HUES64 (cell line): ENCODE results near the gene TRIML1. TPM values are rescaled to one million over a fixed set of nuclear protein-coding genes. Genes with fewer than 3 reads are reported as not detected.
A peak's percentile ranks its signal among the peaks of the same experiment; 100 is the strongest.

Experiments
- H3K27ac ChIP-seq: 2 replicates; pipeline ENCODE4 v1.7.0; 2013; ENCODE audit warnings: low read depth, low read length, inconsistent platforms
- H3K27me3 ChIP-seq: 2 replicates; pipeline ENCODE4 v1.6.1; 2013; ENCODE audit warnings: mild to moderate bottlenecking, low read length; ENCODE audit not compliant: insufficient read depth
- H3K36me3 ChIP-seq: 2 replicates; pipeline ENCODE4 v1.6.1; 2013; ENCODE audit warnings: mild to moderate bottlenecking, low read length; ENCODE audit not compliant: insufficient read depth
- H3K4me1 ChIP-seq: 2 replicates; pipeline ENCODE4 v1.6.1; 2013; ENCODE audit warnings: mild to moderate bottlenecking, low read length, moderate library complexity; ENCODE audit not compliant: insufficient read depth
- H3K4me3 ChIP-seq: 2 replicates; pipeline ENCODE4 v1.5.1; 2013; ENCODE audit warnings: mild to moderate bottlenecking, low read length, moderate library complexity
- H3K9ac ChIP-seq: 2 replicates; pipeline ENCODE4 v1.6.1; 2013; ENCODE audit warnings: mild to moderate bottlenecking, low read depth, low read length
- H3K9me3 ChIP-seq: 2 replicates; pipeline ENCODE4 v1.6.1; 2013; ENCODE audit warnings: low read depth, low read length; ENCODE audit not compliant: insufficient read depth
- WGBS: fragments of 150-250, 120-280 bp; methylation state at CpG from one replicate; pipeline ENCODE4 v1.1.7; 2013; ENCODE audit warnings: missing lambda C conversion rate; 5-methylcytosine and 5-hydroxymethylcytosine counted together
- polyA plus RNA-seq, 2 experiments: library from polyadenylated mRNA; stranded (reverse); fragments of 50-300 nt; gene quantifications; one replicate each; pipeline ENCODE4 v1.2.3, GENCODE V29; 2013

Gene TRIML1
- not detected for polyA plus RNA-seq (2013, experiment 1 of 2)
- not detected for polyA plus RNA-seq (2013, experiment 2 of 2)

GRCh38 chr4:188139141-188139540, at the start of gene TRIML1:
TSS of gene TRIML1 (plus strand) at chr4:188139441. CDS start at chr4:188139559, 118 bp downstream.
- no peaks in the 10 kb centered on the region for H3K36me3 ChIP-seq
- WGBS: 93% methylated on average over 3 of the region's 3 CpGs

GRCh38 chr4:188092824-188093223, 46.4 kb upstream of the TRIML1 start:
- no peak overlapping the region for H3K27ac ChIP-seq
- H3K4me1 ChIP-seq: no peaks in the 10 kb centered on the region
- WGBS: 92% methylated on average over 3 of the region's 3 CpGs
- peaks cover 74% of the 10 kb centered on the region for H3K36me3 ChIP-seq
- no peak overlapping the region for H3K4me3 ChIP-seq
- H3K27me3 ChIP-seq: no peaks in the 10 kb centered on the region
- no peak overlapping the region for H3K9ac ChIP-seq
- H3K9me3 ChIP-seq: no peaks in the 10 kb centered on the region

More at GRCh38 chr4:188139141-188139540, at the start of gene TRIML1:
- Histone ChIP-seq H3K27ac (no peak within 1 kb of the TSS), H3K27me3 (no peaks in the 10 kb centered on the region), H3K4me1 (no peaks in the 10 kb centered on the region), H3K9ac (no peak within 1 kb of the TSS), H3K9me3 (no peaks in the 10 kb centered on the region), H3K4me3 (no peak within 1 kb of the TSS)

GRCh38 chr4:188106454-188106853, 32.8 kb upstream of the TRIML1 start:
- Histone ChIP-seq H3K4me3 (no peak overlapping the region), H3K9me3 (no peaks in the 10 kb centered on the region), H3K4me1 (peaks cover 31% of the 10 kb centered on the region), H3K36me3 (peaks cover 31% of the 10 kb centered on the region), H3K27ac (peak overlapping the region; percentile 94), H3K27me3 (no peaks in the 10 kb centered on the region), H3K9ac (no peak overlapping the region)
- 95% methylated on average over 40 of the region's 40 CpGs for WGBS

- Histone ChIP-seq H3K27me3 (no peaks in the 10 kb centered on the region), H3K9me3 (no peaks in the 10 kb centered on the region), H3K9ac (peak overlapping the region; percentile 86), H3K4me3 (peak overlapping the region; percentile 53), H3K27ac (peak overlapping the region; percentile 94), H3K4me1 (peaks cover 31% of the 10 kb centered on the region), H3K36me3 (peaks cover 20% of the 10 kb centered on the region)
- 5% methylated on average over 10 of the region's 10 CpGs for WGBS
Observed at GRCh38 chr4:188107931-188108843, 31.1 kb upstream of the TRIML1 start.

GRCh38 chr4:188109157-188109755, 30.0 kb upstream of the TRIML1 start, which contains the start of gene TRIML2:
TSS of gene TRIML2 (minus strand) at chr4:188109603. CDS start at chr4:188105368, 4,235 bp downstream.
- Histone ChIP-seq H3K36me3 (peaks cover 10% of the 10 kb centered on the region), H3K27ac (peak within 1 kb of the TSS; percentile 94), H3K9me3 (no peaks in the 10 kb centered on the region), H3K9ac (peak within 1 kb of the TSS; percentile 86), H3K27me3 (no peaks in the 10 kb centered on the region), H3K4me1 (peaks cover 31% of the 10 kb centered on the region), H3K4me3 (peak within 1 kb of the TSS; percentile 53)
- 28% methylated on average over 11 of the region's 11 CpGs for WGBS

GRCh38 chr4:188110036-188110435, 29.2 kb upstream of the TRIML1 start:
- WGBS: 52% methylated on average over 1 of the region's 3 CpGs
- Histone ChIP-seq H3K36me3 (peaks cover 4% of the 10 kb centered on the region), H3K27me3 (no peaks in the 10 kb centered on the region), H3K4me3 (no peak overlapping the region), H3K9me3 (no peaks in the 10 kb centered on the region), H3K27ac (peak overlapping the region; percentile 94), H3K9ac (peak overlapping the region; percentile 86), H3K4me1 (peaks cover 31% of the 10 kb centered on the region)

- no peak overlapping the region for H3K9ac ChIP-seq
- no peak overlapping the region for H3K4me3 ChIP-seq
- H3K27ac ChIP-seq: no peak overlapping the region; the same call in 1 of the 2 replicates
- H3K27me3 ChIP-seq: no peaks in the 10 kb centered on the region
- no peaks in the 10 kb centered on the region for H3K9me3 ChIP-seq
- H3K4me1 ChIP-seq: peaks cover 31% of the 10 kb centered on the region
- no peaks in the 10 kb centered on the region for H3K36me3 ChIP-seq
- WGBS: 77% methylated on average over 6 of the region's 7 CpGs
Observed at GRCh38 chr4:188110741-188111471, 28.3 kb upstream of the TRIML1 start.

- Histone ChIP-seq H3K9ac (no peak overlapping the region), H3K4me3 (no peak overlapping the region), H3K4me1 (peaks cover 31% of the 10 kb centered on the region), H3K27ac (no peak overlapping the region), H3K27me3 (no peaks in the 10 kb centered on the region), H3K36me3 (no peaks in the 10 kb centered on the region), H3K9me3 (no peaks in the 10 kb centered on the region)
- 80% methylated on average over 4 of the region's 6 CpGs for WGBS
Observed at GRCh38 chr4:188111955-188112354, 27.3 kb upstream of the TRIML1 start.

GRCh38 chr4:188113156-188113555, 26.1 kb upstream of the TRIML1 start:
- Histone ChIP-seq H3K27ac (no peak overlapping the region), H3K27me3 (no peaks in the 10 kb centered on the region), H3K4me1 (peaks cover 20% of the 10 kb centered on the region), H3K9ac (no peak overlapping the region), H3K4me3 (no peak overlapping the region), H3K36me3 (no peaks in the 10 kb centered on the region), H3K9me3 (no peaks in the 10 kb centered on the region)
- 93% methylated on average over 9 of the region's 9 CpGs for WGBS

- Histone ChIP-seq H3K36me3 (no peaks in the 10 kb centered on the region), H3K9me3 (no peaks in the 10 kb centered on the region), H3K9ac (no peak overlapping the region), H3K27ac (no peak overlapping the region), H3K27me3 (no peaks in the 10 kb centered on the region), H3K4me1 (peaks cover 11% of the 10 kb centered on the region), H3K4me3 (no peak overlapping the region)
- WGBS: 88% methylated on average over 16 of the region's 16 CpGs
Observed at GRCh38 chr4:188117631-188118324, 21.5 kb upstream of the TRIML1 start.
